HCT116 (cell line): ENCODE data around the gene TOGARAM1. TPM values are rescaled to one million over a fixed set of nuclear protein-coding genes. Genes with fewer than 3 reads are reported as not detected.

Experiments used
- ATAC-seq: fragments of 200-7000 bp; cut with Tn5 transposase; 2 replicates; pipeline ENCODE4 v1.9.1; 2020; ENCODE audit warnings: mild to moderate bottlenecking, moderate library complexity
- BruUV-seq: library from RNA; stranded (reverse); fragments of 400-500 nt; replicated peaks from 2 replicates; lab custom pipeline; 2021; lab: Mats Ljungman, UMichigan
- CTCF ChIA-PET: fragments of 300-600 bp; sonication (Branson Sonifier 250); formaldehyde crosslinking; loops from one replicate; lab custom pipeline; 2021; ENCODE audit warnings: antibody characterized with exemption; lab: Charles Lee
- POLR2A ChIA-PET: fragments of 300-600, 350-600 bp; sonication (Branson Sonifier 250); formaldehyde crosslinking; loops from one replicate; lab custom pipeline; 2021; ENCODE audit warnings: antibody characterized with exemption; lab: Charles Lee
- RAD21 ChIA-PET, 2 experiments: fragments of 300-600 bp; sonication (Branson Sonifier 250); formaldehyde crosslinking; loops; one replicate each; lab custom pipeline; 2023; ENCODE audit warnings: low total read pairs in 2 of 2; ENCODE audit not compliant: uncharacterized antibody in 2 of 2, unreplicated experiment in 2 of 2, low non-redundant PET in 1 of 2; lab: Charles Lee
- DNase-seq: peaks from one replicate; pipeline ENCODE4 v3.0.0-alpha.2; 2010; ENCODE audit warnings: low read depth, low spot score
- H2AFZ ChIP-seq: fragments of 200-600 bp; shearing (Covaris generic), sonication (generic); 2 replicates; pipeline ENCODE4 v1.6.1; 2017; ENCODE audit warnings: low read depth, mixed run types, mixed read lengths, antibody characterized with exemption, low read length; ENCODE audit not compliant: poor library complexity, severe bottlenecking
- H3K27ac ChIP-seq: 2 replicates; pipeline ENCODE4 v1.5.1; 2012; ENCODE audit warnings: low read depth, low read length
- H3K27me3 ChIP-seq: fragments of 200-600 bp; sonication (generic); 2 replicates; pipeline ENCODE4 v1.6.1; 2016; ENCODE audit warnings: mixed run types, low read length, mixed read lengths; ENCODE audit not compliant: insufficient read depth
- H3K36me3 ChIP-seq, 2 experiments: fragments of 200-500 bp in 1 of 2; fragments of 200-600 bp in 1 of 2; sonication (Bioruptor generic) in 1 of 2; sonication (generic) in 1 of 2; 2 replicates each; pipeline versions ENCODE4 v1.5.1 to v1.6.1; 2014 to 2016; ENCODE audit warnings: low read length in 2 of 2, inconsistent platforms in 1 of 2, mixed read lengths in 1 of 2, mixed run types in 1 of 2; ENCODE audit not compliant: insufficient read depth in 2 of 2, control insufficient read depth in 1 of 2
- H3K4me1 ChIP-seq, 2 experiments: fragments of 200-600 bp in 1 of 2; sonication (generic) in 1 of 2; 2 replicates each; pipeline versions ENCODE4 v1.5.1 to v1.6.1; 2012 to 2017; ENCODE audit warnings: low read length in 2 of 2, inconsistent platforms in 1 of 2, mild to moderate bottlenecking in 1 of 2, mixed read lengths in 1 of 2, mixed run types in 1 of 2, moderate library complexity in 1 of 2; ENCODE audit not compliant: insufficient read depth in 2 of 2, control insufficient read depth in 1 of 2
- H3K4me2 ChIP-seq: fragments of 200-600 bp; sonication (generic); 2 replicates; pipeline ENCODE4 v1.6.1; 2017; ENCODE audit warnings: mixed run types, low read length, mixed read lengths
- H3K4me3 ChIP-seq, 2 experiments: fragments of 200-600 bp in 1 of 2; sonication (generic) in 1 of 2; replicated peaks in 1 of 2; 2 replicates each; pipeline ENCODE4 v1.5.1; 2011 to 2016; ENCODE audit warnings: low read length in 2 of 2, control low read depth in 1 of 2, low read depth in 1 of 2, mild to moderate bottlenecking in 1 of 2, mixed read lengths in 1 of 2, mixed run types in 1 of 2
- H3K79me2 ChIP-seq: fragments of 200-600 bp; sonication (generic); 2 replicates; pipeline ENCODE4 v1.6.1; 2017; ENCODE audit warnings: mild to moderate bottlenecking, mixed run types, low read length, moderate library complexity, mixed read lengths; ENCODE audit not compliant: insufficient read depth
- H3K9ac ChIP-seq: fragments of 200-600 bp; sonication (generic); 2 replicates; pipeline ENCODE4 v1.6.1; 2016; ENCODE audit warnings: low read length, mixed read lengths
- H3K9me2 ChIP-seq: fragments of 200-600 bp; sonication (generic), shearing (Covaris generic); 2 replicates; pipeline ENCODE4 v1.6.1; 2017; ENCODE audit warnings: mixed run types, mild to moderate bottlenecking, moderate library complexity; ENCODE audit not compliant: insufficient read depth
- H3K9me3 ChIP-seq, 2 experiments: fragments of 200-500 bp in 1 of 2; fragments of 200-600 bp in 1 of 2; sonication (Bioruptor generic) in 1 of 2; sonication (generic) in 1 of 2; 2 replicates each; pipeline ENCODE4 v1.6.1; 2014 to 2017; ENCODE audit warnings: low read length in 2 of 2, mixed read lengths in 2 of 2, inconsistent platforms in 1 of 2, low read depth in 1 of 2, mild to moderate bottlenecking in 1 of 2, mixed run types in 1 of 2, moderate library complexity in 1 of 2; ENCODE audit not compliant: control insufficient read depth in 1 of 2, insufficient read depth in 1 of 2
- H4K20me1 ChIP-seq: fragments of 200-600 bp; sonication (generic), shearing (Covaris generic); 2 replicates; pipeline ENCODE4 v1.6.1; 2017; ENCODE audit warnings: mixed run types, mild to moderate bottlenecking, moderate library complexity; ENCODE audit not compliant: insufficient read depth
- CEBPB ChIP-seq: IDR thresholded peaks from 2 replicates; pipeline ENCODE4 v1.6.1; 2012; ENCODE audit warnings: low read depth
- EGR1 ChIP-seq: IDR thresholded peaks from 2 replicates; pipeline ENCODE4 v1.6.1; 2012; ENCODE audit warnings: low read depth
- EZH2 ChIP-seq: fragments of 200-600 bp; sonication (generic); IDR thresholded peaks from 2 replicates; pipeline ENCODE4 v1.6.1; 2017; ENCODE audit warnings: antibody characterized with exemption, mixed run types
- FOSL1 ChIP-seq: IDR thresholded peaks from 2 replicates; pipeline ENCODE4 v1.6.1; 2012; ENCODE audit warnings: low read depth
- POLR2A ChIP-seq: IDR thresholded peaks from 2 replicates; pipeline ENCODE4 v1.7.0; 2011; ENCODE audit warnings: borderline replicate concordance; ENCODE audit not compliant: insufficient read depth, insufficient read length; ENCODE audit errors: extremely low read depth
- RAD21 ChIP-seq: IDR thresholded peaks from 2 replicates; pipeline ENCODE4 v1.6.1; 2012; ENCODE audit warnings: low read depth, mild to moderate bottlenecking
- YY1 ChIP-seq: IDR thresholded peaks from 2 replicates; pipeline ENCODE4 v1.6.1; 2011; ENCODE audit warnings: low read length, low read depth, moderate library complexity, mild to moderate bottlenecking; ENCODE audit not compliant: insufficient replicate concordance; ENCODE audit errors: extremely low read depth
- ZBTB33 ChIP-seq: IDR thresholded peaks from 2 replicates; pipeline ENCODE4 v1.6.1; 2011; ENCODE audit warnings: mild to moderate bottlenecking, low read length, moderate library complexity; ENCODE audit not compliant: insufficient replicate concordance; ENCODE audit errors: extremely low read depth
- ZFX ChIP-seq: fragments of 450-650 bp; IDR thresholded peaks from 2 replicates; pipeline ENCODE4 v1.6.1; 2017
- ZNF274 ChIP-seq: fragments of 200-500 bp; sonication (Bioruptor generic); IDR thresholded peaks from 2 replicates; pipeline ENCODE4 v1.6.1; 2014; ENCODE audit warnings: mild to moderate bottlenecking, low read depth, low read length, inconsistent platforms
- intact Hi-C: fragments of 100-400 bp; cut with micrococcal nuclease; formaldehyde crosslinking; loops from 2 replicates; pipeline ENCODE4 v1.10.0; 2022
- total RNA-seq: library from RNA; stranded (reverse); gene quantifications from one replicate; pipeline ENCODE4 v1.2.1, GENCODE V29; 2021; ENCODE audit not compliant: unreplicated experiment
- TF ChIP-seq, protein P1 (sequence below): IDR thresholded peaks from 2 replicates; pipeline ENCODE4 v1.6.1; 2012

TOGARAM1 gene
- total RNA-seq, 1 experiment from 2014 or later: 1.9 TPM

DNA sequence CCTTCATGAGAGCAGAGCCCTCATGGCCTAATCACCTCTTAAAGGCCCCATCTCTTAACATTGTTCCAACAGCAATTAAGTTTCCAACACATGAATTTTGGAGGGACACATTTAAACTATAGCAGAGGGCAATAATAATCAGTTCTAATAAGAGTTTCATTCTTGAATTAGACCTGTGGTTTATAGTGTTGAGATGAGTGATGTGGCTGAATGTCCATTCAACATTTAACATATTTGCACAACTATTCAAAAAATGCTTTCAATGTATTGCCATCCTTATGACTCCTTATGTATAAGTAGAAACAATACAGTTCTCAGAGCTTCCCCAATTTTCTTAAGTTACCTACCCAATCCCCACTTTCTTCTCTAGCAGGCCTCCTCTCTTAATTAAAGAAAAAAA is 21.8 kb upstream of the TOGARAM1 start:
- intact Hi-C loops: no loop called here
- BruUV-seq: no TSS peak
- ATAC-seq (no peak), DNase-seq (no peak)
- Histone ChIP-seq H4K20me1 (no peaks in the 10 kb centered on the region), H3K36me3 (peaks cover 4 to 9% of the 10 kb centered on the region in 2 experiments; a peak in 1 of 4 replicates), H3K4me1 (no peaks in the 10 kb centered on the region), H3K9me2 (no peaks in the 10 kb centered on the region), H3K4me3 (no peak overlapping the region), H2AFZ (no peak overlapping the region), H3K27ac (no peak overlapping the region), H3K9me3 (no peaks in the 10 kb centered on the region), H3K9ac (no peak overlapping the region), H3K4me2 (no peak overlapping the region), H3K79me2 (0 out of 2 replicates have a peak, but pooled peaks cover 3% of the 10 kb centered on the region), H3K27me3 (no peaks in the 10 kb centered on the region)
- ChIA-PET CTCF (no interaction called here), RAD21 (no interaction called here), POLR2A (no interaction called here)
- no peak for TF ChIP-seq RAD21
- TF ChIP-seq EGR1: no peak
- TF ChIP-seq, protein P1, sequence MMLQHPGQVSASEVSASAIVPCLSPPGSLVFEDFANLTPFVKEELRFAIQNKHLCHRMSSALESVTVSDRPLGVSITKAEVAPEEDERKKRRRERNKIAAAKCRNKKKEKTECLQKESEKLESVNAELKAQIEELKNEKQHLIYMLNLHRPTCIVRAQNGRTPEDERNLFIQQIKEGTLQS: no peak
- TF ChIP-seq CEBPB: no peak
- TF ChIP-seq ZNF274: no peak
- TF ChIP-seq ZFX: no peak
- no peak for TF ChIP-seq FOSL1
- TF ChIP-seq YY1: no peak
- TF ChIP-seq ZBTB33: no peak
- no peak for TF ChIP-seq EZH2
- no peak for TF ChIP-seq POLR2A
